K562 (cell line): Measurements from ENCODE around the gene ZNF22. TPM values are rescaled to one million over a fixed set of nuclear protein-coding genes. Genes with fewer than 3 reads are reported as not detected.

Experiments
- BDP1 ChIP-seq: IDR thresholded peaks from 3 replicates; pipeline ENCODE4 v1.6.1; 2011; ENCODE audit not compliant: insufficient read length, insufficient read depth
- CTBP1 ChIP-seq: fragments of 450-650 bp; IDR thresholded peaks from 2 replicates; pipeline ENCODE4 v1.6.1; 2016; ENCODE audit warnings: borderline replicate concordance
- DEAF1 ChIP-seq: fragments of 450-650 bp; formaldehyde crosslinking; IDR thresholded peaks from 2 replicates; pipeline ENCODE4 v1.4.0; 2020; ENCODE audit warnings: mild to moderate bottlenecking, moderate library complexity
- HDAC2 ChIP-seq: fragments of 450-650 bp; IDR thresholded peaks from 2 replicates; pipeline ENCODE4 v1.6.1; 2016; ENCODE audit warnings: mild to moderate bottlenecking
- HDAC8 ChIP-seq: fragments of 450-650 bp; IDR thresholded peaks from 2 replicates; pipeline ENCODE4 v1.6.1; 2016; ENCODE audit warnings: mild to moderate bottlenecking, missing genetic modification characterization, moderate library complexity, missing compliant biosample characterization
- HNRNPH1 ChIP-seq: fragments of 200-400 bp; formaldehyde crosslinking; optimal IDR thresholded peaks from 2 replicates; pipeline ENCODE3; 2017; ENCODE audit warnings: low read depth, mild to moderate bottlenecking, low read length, moderate library complexity
- HNRNPL ChIP-seq: fragments of 200-400 bp; formaldehyde crosslinking; IDR thresholded peaks from 2 replicates; pipeline ENCODE4 v1.6.1; 2017; ENCODE audit warnings: low read depth, mild to moderate bottlenecking, low read length
- HNRNPUL1 ChIP-seq: fragments of 200-400 bp; formaldehyde crosslinking; IDR thresholded peaks from 2 replicates; pipeline ENCODE4 v1.6.1; 2017; ENCODE audit warnings: low read length
- MAFF ChIP-seq: IDR thresholded peaks from 2 replicates; pipeline ENCODE4 v1.6.1; 2012; ENCODE audit warnings: low read length, improper control_type of control experiment
- MAZ ChIP-seq, 2 experiments: fragments of 450-650 bp in 1 of 2; sonication (generic) in 1 of 2; formaldehyde crosslinking; IDR thresholded peaks in 1 of 2; conservative IDR thresholded peaks in 1 of 2; 2 replicates each; pipeline versions ENCODE4 v1.4.0 to v1.5.0; 2020; ENCODE audit warnings: mild to moderate bottlenecking in 1 of 2, missing genetic modification reagents in 1 of 2
- MBD1 ChIP-seq: fragments of 250-450 bp; sonication (Bioruptor Pico); IDR thresholded peaks from 2 replicates; pipeline ENCODE4 v1.8.0; 2022; ENCODE audit warnings: inconsistent platforms
- MTF1 ChIP-seq: fragments of 250-450 bp; sonication (Bioruptor Pico); IDR thresholded peaks from 2 replicates; pipeline ENCODE4 v1.9.0; 2021; ENCODE audit warnings: moderate library complexity, mild to moderate bottlenecking, inconsistent platforms, borderline replicate concordance
- MYNN ChIP-seq, 2 experiments: sonication (generic); formaldehyde crosslinking in 1 of 2; IDR thresholded peaks; 2 replicates each; pipeline versions ENCODE4 v1.5.0 to v1.6.1; 2016 to 2020; ENCODE audit warnings: antibody characterized with exemption in 1 of 2, missing genetic modification reagents in 1 of 2
- NELFE ChIP-seq: IDR thresholded peaks from 2 replicates; pipeline ENCODE4 v1.6.1; 2011; ENCODE audit warnings: mild to moderate bottlenecking; ENCODE audit not compliant: insufficient read depth, insufficient read length
- PCBP1 ChIP-seq: fragments of 200-400 bp; formaldehyde crosslinking; IDR thresholded peaks from 2 replicates; pipeline ENCODE4 v1.6.1; 2018; ENCODE audit warnings: mild to moderate bottlenecking, low read depth, low read length; ENCODE audit not compliant: poor library complexity, severe bottlenecking
- SIN3A ChIP-seq, 2 experiments: fragments of 150-350 bp in 1 of 2; IDR thresholded peaks; 2 replicates each; pipeline ENCODE4 v1.6.1; 2011 to 2016; ENCODE audit warnings: borderline replicate concordance in 2 of 2, low read depth in 2 of 2, low read length in 2 of 2, mild to moderate bottlenecking in 2 of 2, moderate library complexity in 2 of 2; ENCODE audit not compliant: control insufficient read depth in 1 of 2
- SOX6 ChIP-seq: fragments of 450-650 bp; IDR thresholded peaks from 2 replicates; pipeline ENCODE4 v1.6.1; 2014; ENCODE audit warnings: mild to moderate bottlenecking
- SRSF9 ChIP-seq: fragments of 200-400 bp; formaldehyde crosslinking; IDR thresholded peaks from 2 replicates; pipeline ENCODE4 v1.6.1; 2017; ENCODE audit warnings: low read depth, low read length, borderline replicate concordance
- THAP7 ChIP-seq: fragments of 250-450 bp; sonication (Bioruptor Pico); IDR thresholded peaks from 2 replicates; pipeline ENCODE4 v1.5.0; 2021
- ZC3H8 ChIP-seq: fragments of 450-650 bp; IDR thresholded peaks from 2 replicates; pipeline ENCODE4 v1.6.1; 2017
- ZNF23 ChIP-seq: fragments of 250-450 bp; sonication (Bioruptor Pico); IDR thresholded peaks from 2 replicates; pipeline ENCODE4 v1.4.0; 2020; ENCODE audit warnings: mild to moderate bottlenecking
- ZNF316 ChIP-seq: fragments of 450-650 bp; IDR thresholded peaks from 2 replicates; pipeline ENCODE4 v1.6.1; 2016
- ZNF354B ChIP-seq: fragments of 250-450 bp; sonication (Bioruptor Pico); IDR thresholded peaks from 2 replicates; pipeline ENCODE4 v1.4.0; 2020
- ZNF512 ChIP-seq: IDR thresholded peaks from 2 replicates; pipeline ENCODE4 v1.6.1; 2016; ENCODE audit warnings: missing genetic modification characterization, missing compliant biosample characterization
- polyA plus RNA-seq, 8 experiments: library from polyadenylated mRNA; depleted of rRNA in 4 of 8; stranded (reverse) in 5 of 8; unstranded in 3 of 8; fragments of >200 nt; fragmentation: Nextera tagmentation in 2 of 8; fragmentation: Illumina TruSeq in 1 of 8; extraction: Ambion mirVana in 2 of 8; extraction: Trizol in 1 of 8; gene quantifications; 2 replicates each; pipeline versions ENCODE4 v1.2.1 to v1.2.3, GENCODE V29; 2011 to 2014; ENCODE audit warnings: inconsistent platforms in 1 of 8, missing spikeins in 1 of 8
- total RNA-seq, 7 experiments: library from RNA; depleted of rRNA in 6 of 7; stranded (reverse); fragments of >200 nt in 6 of 7; fragmentation: Illumina TruSeq in 2 of 7; extraction: Trizol in 2 of 7; gene quantifications; 2 replicates each; pipeline versions ENCODE4 v1.2.1 to v1.2.3, GENCODE V29; 2011 to 2021; ENCODE audit warnings: low replicate concordance in 1 of 7

ZNF22 gene
- total and polyA plus RNA-seq, 9 of the 15 experiments (the other 6 are each of a cell fraction or from before 2014, with no cell fraction given) = 36.2 to 98.7 (median 51.2) TPM

- TF ChIP-seq HNRNPH1 = no peak
- no peak for TF ChIP-seq MYNN (IDR thresholded peaks at IDR 0.05)
- no peak for TF ChIP-seq MYNN (CRISPR knock-in tag; IDR thresholded peaks at IDR 0.05)
- no peak for TF ChIP-seq CTBP1
- TF ChIP-seq ZNF316 = peak; percentile 77
- no peak for TF ChIP-seq MTF1 (CRISPR knock-in tag)
- TF ChIP-seq NELFE = no peak
- 0 out of 2 replicates have a peak, but pooled peaks have one; percentile 39 for TF ChIP-seq SOX6
- TF ChIP-seq MAZ (CRISPR knock-in tag; conservative IDR thresholded peaks at IDR 0.05 in 1 of 2, IDR thresholded peaks at IDR 0.05 in 1 of 2) = no peak
- no peak for TF ChIP-seq HNRNPL
- no peak for TF ChIP-seq HDAC8 (tag)
- TF ChIP-seq ZNF23 = no peak
- TF ChIP-seq BDP1 = no peak
- no peak for TF ChIP-seq ZC3H8
- TF ChIP-seq THAP7 (CRISPR knock-in tag) = no peak
- no peak for TF ChIP-seq HNRNPUL1
- TF ChIP-seq HDAC2 = no peak
- TF ChIP-seq MBD1 = no peak
- no peak for TF ChIP-seq ZNF512 (tag)
- TF ChIP-seq DEAF1 = no peak
- no peak for TF ChIP-seq ZNF354B (CRISPR knock-in tag)
- no peak for TF ChIP-seq SIN3A (IDR thresholded peaks at IDR 0.05; ENCODE audit: borderline replicate concordance in 2 of 2, control insufficient read depth in 1 of 2, low read depth in 2 of 2, low read length in 2 of 2)
- TF ChIP-seq PCBP1 = no peak
- no peak for TF ChIP-seq SRSF9
- peak; percentile 26; the same call in 1 of the 2 replicates for TF ChIP-seq MAFF
Observed at GRCh38 chr10:45003432-45004000, 2.8 kb downstream of the ZNF22 start (continued).
